Neural crest cell (in vitro differentiated cells): Measurements from ENCODE around the gene ZMIZ1. TPM values are rescaled to one million over a fixed set of nuclear protein-coding genes. Genes with fewer than 3 reads are reported as not detected.
A peak's percentile ranks its signal among the peaks of the same experiment; 100 is the strongest.

ENCODE experiments used
- DNase-seq: peaks from one replicate; pipeline ENCODE4 v3.0.0; 2021; ENCODE audit warnings: low read depth, mixed read lengths, low spot score
- H3K27ac Mint-ChIP-seq: one replicate; pipeline ENCODE4 v1.8.0; 2021; ENCODE audit warnings: mild to moderate bottlenecking, mixed read lengths; ENCODE audit not compliant: unreplicated experiment
- H3K27me3 Mint-ChIP-seq: 2 replicates; pipeline ENCODE4 v1.8.0; 2021; ENCODE audit warnings: low read depth, mild to moderate bottlenecking, mixed read lengths
- H3K36me3 Mint-ChIP-seq: 2 replicates; pipeline ENCODE4 v1.8.0; 2021; ENCODE audit warnings: low read depth, mild to moderate bottlenecking, mixed read lengths
- H3K4me1 Mint-ChIP-seq: 2 replicates; pipeline ENCODE4 v1.8.0; 2021; ENCODE audit warnings: mixed read lengths
- H3K4me3 Mint-ChIP-seq: one replicate; pipeline ENCODE4 v1.8.0; 2021; ENCODE audit warnings: mild to moderate bottlenecking, mixed read lengths
- H3K9me3 Mint-ChIP-seq: 2 replicates; pipeline ENCODE4 v1.8.0; 2021; ENCODE audit warnings: mixed read lengths
- CTCF ChIP-seq: fragments of 200-600 bp; sonication (generic); conservative IDR thresholded peaks from 2 replicates; pipeline ENCODE4 v1.5.0; 2021; ENCODE audit warnings: antibody characterized with exemption, mild to moderate bottlenecking
- total RNA-seq: library from RNA; stranded (reverse); gene quantifications from 2 replicates; pipeline ENCODE4 v1.2.1, GENCODE V29; 2021

Gene ZMIZ1
- total RNA-seq, 1 donor from 2014 or later = 92.0 TPM

GRCh38 chr10:79305515-79305914 lies 236.7 kb downstream of the ZMIZ1 start:
- Mint-ChIP-seq H3K4me1 (peaks cover 4% of the 10 kb centered on the region), H3K9me3 (no peaks in the 10 kb centered on the region), H3K4me3 (no peak overlapping the region), H3K27me3 (no peaks in the 10 kb centered on the region), H3K27ac (no peak overlapping the region), H3K36me3 (peaks cover 14% of the 10 kb centered on the region)
- TF ChIP-seq CTCF = no peak
- DNase-seq = no peak

- Mint-ChIP-seq H3K27ac (no peak overlapping the region), H3K36me3 (peaks cover 14% of the 10 kb centered on the region), H3K4me3 (no peak overlapping the region), H3K27me3 (no peaks in the 10 kb centered on the region), H3K4me1 (peaks cover 9% of the 10 kb centered on the region), H3K9me3 (no peaks in the 10 kb centered on the region)
- no peak for DNase-seq
- no peak for TF ChIP-seq CTCF
These were observed 237.2 kb downstream of the ZMIZ1 start for GRCh38 chr10:79305988-79306387.

GRCh38 chr10:79306644-79307220 lies 238.0 kb downstream of the ZMIZ1 start:
- no peak for DNase-seq
- peaks cover 9% of the 10 kb centered on the region for H3K4me1 Mint-ChIP-seq
- H3K9me3 Mint-ChIP-seq = no peaks in the 10 kb centered on the region
- no peak for TF ChIP-seq CTCF
- no peaks in the 10 kb centered on the region for H3K27me3 Mint-ChIP-seq
- peaks cover 6% of the 10 kb centered on the region for H3K36me3 Mint-ChIP-seq
- H3K27ac Mint-ChIP-seq = no peak overlapping the region
- no peak overlapping the region for H3K4me3 Mint-ChIP-seq

GRCh38 chr10:79308016-79308415 lies 239.2 kb downstream of the ZMIZ1 start:
- H3K36me3 Mint-ChIP-seq = peaks cover 5% of the 10 kb centered on the region

GRCh38 chr10:79308969-79309665 lies 240.4 kb downstream of the ZMIZ1 start:
- TF ChIP-seq CTCF = no peak
- peaks cover 9% of the 10 kb centered on the region for H3K4me1 Mint-ChIP-seq
- H3K4me3 Mint-ChIP-seq = peak overlapping the region; percentile 7
- peaks cover 6% of the 10 kb centered on the region for H3K36me3 Mint-ChIP-seq
- H3K27me3 Mint-ChIP-seq = no peaks in the 10 kb centered on the region
- peak overlapping the region; percentile 95 for H3K27ac Mint-ChIP-seq
- DNase-seq = no peak
- H3K9me3 Mint-ChIP-seq = no peaks in the 10 kb centered on the region

More at GRCh38 chr10:79308016-79308415, 239.2 kb downstream of the ZMIZ1 start:
- TF ChIP-seq CTCF = no peak
- no peak overlapping the region for H3K4me3 Mint-ChIP-seq
- H3K27me3 Mint-ChIP-seq = no peaks in the 10 kb centered on the region
- H3K27ac Mint-ChIP-seq = no peak overlapping the region
- H3K4me1 Mint-ChIP-seq = peaks cover 9% of the 10 kb centered on the region
- no peaks in the 10 kb centered on the region for H3K9me3 Mint-ChIP-seq
- DNase-seq = no peak
